ENCODE data around the gene TBC1D22A. TPM values are rescaled to one million over a fixed set of nuclear protein-coding genes. Genes with fewer than 3 reads are reported as not detected.

TBC1D22A gene
- total RNA-seq, 1 experiment from 2014 or later: 27.6 TPM

GRCh38 chr22:46803936-46804335, 41.5 kb downstream of the TBC1D22A start:
- no peak for DNase-seq
- no peak overlapping the region for H3K4me3 Mint-ChIP-seq (ENCODE audit: low read depth, unreplicated experiment)
- H3K4me1 Mint-ChIP-seq (ENCODE audit: low read depth, unreplicated experiment): peaks cover 6% of the 10 kb centered on the region
- BruUV-seq (replicated peaks): no TSS peak
- CTCF ChIA-PET: interaction anchor here (0.6 to 2.5 kb wide), 4 partner anchors 12 to 70 kb away, joined by 4 to 20 read pairs (median 8); partner anchors contain the start of gene TBC1D22A
- peaks cover 12% of the 10 kb centered on the region for H3K36me3 Mint-ChIP-seq (ENCODE audit: insufficient read depth, unreplicated experiment)
- H3K27me3 Mint-ChIP-seq (ENCODE audit: unreplicated experiment): no peaks in the 10 kb centered on the region
- H3K27ac Mint-ChIP-seq (ENCODE audit: unreplicated experiment): no peak overlapping the region
- intact Hi-C loops (cut with micrococcal nuclease; ENCODE audit: unreplicated experiment): loop anchor here (2.0 kb wide), 1 partner anchor 65 kb away; the partner anchor contains the start of gene CERK
- TF ChIP-seq CTCF (IDR thresholded peaks at IDR 0.05; ENCODE audit: unreplicated experiment): no peak
- no peaks in the 10 kb centered on the region for H3K9me3 Mint-ChIP-seq (ENCODE audit: low read depth, unreplicated experiment)

- no peak overlapping the region for H3K27ac Mint-ChIP-seq (ENCODE audit: unreplicated experiment)
- BruUV-seq (replicated peaks): no TSS peak
Measured at GRCh38 chr22:46806794-46807193, 44.3 kb downstream of the TBC1D22A start.

GRCh38 chr22:46807458-46807857, 45.0 kb downstream of the TBC1D22A start:
- intact Hi-C loops (cut with micrococcal nuclease; ENCODE audit: unreplicated experiment): no loop called here
- BruUV-seq (replicated peaks): no TSS peak
- no peak for TF ChIP-seq CTCF (IDR thresholded peaks at IDR 0.05; ENCODE audit: unreplicated experiment)
- Mint-ChIP-seq H3K4me3 (ENCODE audit: low read depth, unreplicated experiment) (no peak overlapping the region), H3K4me1 (ENCODE audit: low read depth, unreplicated experiment) (no peaks in the 10 kb centered on the region), H3K27me3 (ENCODE audit: unreplicated experiment) (no peaks in the 10 kb centered on the region), H3K27ac (ENCODE audit: unreplicated experiment) (no peak overlapping the region), H3K9me3 (ENCODE audit: low read depth, unreplicated experiment) (no peaks in the 10 kb centered on the region), H3K36me3 (ENCODE audit: insufficient read depth, unreplicated experiment) (peaks cover 8% of the 10 kb centered on the region)
- CTCF ChIA-PET: no interaction called here
- DNase-seq: no peak

More at GRCh38 chr22:46806794-46807193, 44.3 kb downstream of the TBC1D22A start:
- CTCF ChIA-PET: interaction anchor here (0.6 kb wide), 2 partner anchors 129 to 770 kb away, joined by 3 to 5 read pairs; no protein-coding TSS in a partner anchor
- H3K4me1 Mint-ChIP-seq (ENCODE audit: low read depth, unreplicated experiment): no peaks in the 10 kb centered on the region
- H3K4me3 Mint-ChIP-seq (ENCODE audit: low read depth, unreplicated experiment): no peak overlapping the region
- H3K36me3 Mint-ChIP-seq (ENCODE audit: insufficient read depth, unreplicated experiment): peaks cover 8% of the 10 kb centered on the region
- no peak for TF ChIP-seq CTCF (IDR thresholded peaks at IDR 0.05; ENCODE audit: unreplicated experiment)
- no peaks in the 10 kb centered on the region for H3K27me3 Mint-ChIP-seq (ENCODE audit: unreplicated experiment)
- DNase-seq: no peak
- intact Hi-C loops (cut with micrococcal nuclease; ENCODE audit: unreplicated experiment): no loop called here
- H3K9me3 Mint-ChIP-seq (ENCODE audit: low read depth, unreplicated experiment): no peaks in the 10 kb centered on the region

- DNase-seq: no peak
- no peaks in the 10 kb centered on the region for H3K27me3 Mint-ChIP-seq (ENCODE audit: unreplicated experiment)
- intact Hi-C loops (cut with micrococcal nuclease; ENCODE audit: unreplicated experiment): no loop called here
- no TSS peak for BruUV-seq (replicated peaks)
- CTCF ChIA-PET: interaction anchor here (1.3 kb wide), 1 partner anchor 8 kb away, joined by 3 read pairs; no protein-coding TSS in a partner anchor
- H3K27ac Mint-ChIP-seq (ENCODE audit: unreplicated experiment): no peak overlapping the region
- H3K4me3 Mint-ChIP-seq (ENCODE audit: low read depth, unreplicated experiment): no peak overlapping the region
- H3K9me3 Mint-ChIP-seq (ENCODE audit: low read depth, unreplicated experiment): no peaks in the 10 kb centered on the region
- H3K36me3 Mint-ChIP-seq (ENCODE audit: insufficient read depth, unreplicated experiment): peaks cover 4% of the 10 kb centered on the region
- H3K4me1 Mint-ChIP-seq (ENCODE audit: low read depth, unreplicated experiment): peaks cover 5% of the 10 kb centered on the region
- no peak for TF ChIP-seq CTCF (IDR thresholded peaks at IDR 0.05; ENCODE audit: unreplicated experiment)
Measured at GRCh38 chr22:46809153-46809885, 46.9 kb downstream of the TBC1D22A start.
